SH-SY5Y (cell line): ENCODE data around the gene SGSM1.

Experiments used
- GATA2 ChIP-seq: IDR thresholded peaks from 2 replicates; pipeline ENCODE4 v1.6.1; 2011; ENCODE audit warnings: mild to moderate bottlenecking, low read depth, low read length
- GATA3 ChIP-seq: IDR thresholded peaks from 2 replicates; pipeline ENCODE4 v1.6.1; 2011; ENCODE audit warnings: low read depth, mild to moderate bottlenecking, low read length, moderate library complexity

DNA sequence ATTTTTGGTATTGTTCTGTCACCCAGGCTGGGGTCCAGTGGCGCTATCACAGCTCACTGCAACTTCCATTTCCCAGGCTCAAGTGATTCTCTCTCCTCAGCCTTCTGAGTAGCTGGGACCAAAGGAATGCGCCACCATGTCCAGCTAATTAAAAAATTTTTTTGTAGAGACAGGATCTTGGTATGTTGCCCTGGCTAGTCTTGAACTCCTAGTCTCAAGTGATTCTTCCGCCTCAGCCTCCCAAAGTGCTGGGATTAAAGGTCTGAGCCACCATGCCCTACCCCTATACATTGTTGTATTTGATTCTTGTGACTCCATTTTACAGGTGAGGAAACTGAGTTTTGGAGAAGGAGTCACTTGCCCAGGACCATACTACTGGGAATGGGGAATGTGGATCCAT, 158.4 kb downstream of the SGSM1 start:
- TF ChIP-seq GATA2 (no peak), GATA3 (no peak)
